HCT116 (cell line): Measurements from ENCODE around the gene TRIM27.
"Not testable (repeated sequence)": the region's sequence is repeated elsewhere in the genome, so short reads cannot be mapped to it uniquely, and the experiment has no call there.

Experiments
- CEBPB ChIP-seq: IDR thresholded peaks from 2 replicates; pipeline ENCODE4 v1.6.1; 2012; ENCODE audit warnings: low read depth
- POLR2A ChIP-seq: IDR thresholded peaks from 2 replicates; pipeline ENCODE4 v1.7.0; 2011; ENCODE audit warnings: borderline replicate concordance; ENCODE audit not compliant: insufficient read depth, insufficient read length; ENCODE audit errors: extremely low read depth
- POLR2AphosphoS5 ChIP-seq: IDR thresholded peaks from 2 replicates; pipeline ENCODE4 v1.6.1; 2011; ENCODE audit warnings: mild to moderate bottlenecking, low read depth, low read length, moderate library complexity
- RAD21 ChIP-seq: IDR thresholded peaks from 2 replicates; pipeline ENCODE4 v1.6.1; 2012; ENCODE audit warnings: low read depth, mild to moderate bottlenecking
- SP1 ChIP-seq: IDR thresholded peaks from 2 replicates; pipeline ENCODE4 v1.6.1; 2012; ENCODE audit warnings: low read depth
- ZFX ChIP-seq: fragments of 450-650 bp; IDR thresholded peaks from 2 replicates; pipeline ENCODE4 v1.6.1; 2017
- TF ChIP-seq, protein P1 (sequence below), 3 experiments: fragments of 200-600 bp in 1 of 3; sonication (generic) in 1 of 3; IDR thresholded peaks in 2 of 3; conservative IDR thresholded peaks in 1 of 3; 2 replicates each; pipeline ENCODE4 v1.5.1; 2012 to 2017; ENCODE audit warnings: low read depth in 2 of 3, low read length in 2 of 3, antibody characterized with exemption in 1 of 3, borderline replicate concordance in 1 of 3, control low read depth in 1 of 3, mild to moderate bottlenecking in 1 of 3, mixed read lengths in 1 of 3, mixed run types in 1 of 3, moderate library complexity in 1 of 3; ENCODE audit not compliant: insufficient read depth in 1 of 3

DNA sequence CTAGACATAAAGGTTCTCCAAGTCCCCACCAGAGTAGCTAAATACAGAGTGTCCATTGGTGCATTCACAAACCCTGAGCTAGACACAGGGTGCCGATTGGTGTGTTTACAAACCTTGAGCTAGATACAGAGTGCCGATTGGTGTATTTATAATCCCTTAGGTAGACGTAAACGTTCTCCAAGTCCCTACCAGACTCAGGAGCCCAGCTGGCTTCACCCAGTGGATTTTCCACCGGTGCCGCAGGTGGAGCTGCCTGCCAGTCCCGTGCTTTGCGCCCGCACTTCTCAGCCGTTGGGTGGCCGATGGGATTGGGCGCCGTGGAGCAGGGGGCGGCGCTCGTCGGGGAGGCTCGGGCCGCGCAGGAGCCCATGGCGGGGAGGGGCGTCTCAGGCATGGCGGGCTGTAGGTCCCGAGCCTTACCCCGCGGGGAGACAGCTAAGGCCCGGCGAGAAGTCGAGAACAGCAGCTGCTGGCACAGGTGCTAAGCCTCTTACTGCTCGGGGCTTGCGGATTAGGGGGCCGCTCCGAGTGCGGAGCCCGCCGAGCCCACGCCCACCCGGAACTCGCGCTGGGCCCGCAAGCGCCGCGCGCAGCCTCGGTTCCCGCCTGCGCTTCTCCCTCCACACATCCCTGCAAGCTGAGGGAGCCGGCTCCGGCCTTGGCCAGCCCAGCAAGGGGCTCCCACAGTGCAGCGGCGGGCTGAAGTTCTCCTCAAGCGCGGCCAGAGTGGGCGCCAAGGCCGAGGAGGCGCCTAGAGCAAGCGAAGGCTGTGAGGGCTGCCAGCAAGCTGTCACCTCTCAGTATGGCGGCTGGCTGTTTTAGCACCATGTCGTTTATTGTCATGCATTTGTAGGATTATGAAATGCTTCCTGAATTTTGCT, 57.3 kb downstream of the TRIM27 start:
- TF ChIP-seq POLR2AphosphoS5, POLR2A, SP1, CEBPB, ZFX, RAD21: not testable (repeated sequence)
- TF ChIP-seq, protein P1, sequence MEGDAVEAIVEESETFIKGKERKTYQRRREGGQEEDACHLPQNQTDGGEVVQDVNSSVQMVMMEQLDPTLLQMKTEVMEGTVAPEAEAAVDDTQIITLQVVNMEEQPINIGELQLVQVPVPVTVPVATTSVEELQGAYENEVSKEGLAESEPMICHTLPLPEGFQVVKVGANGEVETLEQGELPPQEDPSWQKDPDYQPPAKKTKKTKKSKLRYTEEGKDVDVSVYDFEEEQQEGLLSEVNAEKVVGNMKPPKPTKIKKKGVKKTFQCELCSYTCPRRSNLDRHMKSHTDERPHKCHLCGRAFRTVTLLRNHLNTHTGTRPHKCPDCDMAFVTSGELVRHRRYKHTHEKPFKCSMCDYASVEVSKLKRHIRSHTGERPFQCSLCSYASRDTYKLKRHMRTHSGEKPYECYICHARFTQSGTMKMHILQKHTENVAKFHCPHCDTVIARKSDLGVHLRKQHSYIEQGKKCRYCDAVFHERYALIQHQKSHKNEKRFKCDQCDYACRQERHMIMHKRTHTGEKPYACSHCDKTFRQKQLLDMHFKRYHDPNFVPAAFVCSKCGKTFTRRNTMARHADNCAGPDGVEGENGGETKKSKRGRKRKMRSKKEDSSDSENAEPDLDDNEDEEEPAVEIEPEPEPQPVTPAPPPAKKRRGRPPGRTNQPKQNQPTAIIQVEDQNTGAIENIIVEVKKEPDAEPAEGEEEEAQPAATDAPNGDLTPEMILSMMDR (IDR thresholded peaks at IDR 0.05 in 2 of 3, conservative IDR thresholded peaks at IDR 0.05 in 1 of 3; ENCODE audit: borderline replicate concordance in 1 of 3, insufficient read depth in 1 of 3, low read depth in 2 of 3, low read length in 2 of 3) = not testable (repeated sequence)
